Left lung (tissue), 10 donors: ENCODE results near the gene PLCL1. TPM values are rescaled to one million over a fixed set of nuclear protein-coding genes. Genes with fewer than 3 reads are reported as not detected.

ENCODE experiments used
- ATAC-seq: fragments of 200-7000 bp; cut with Tn5 transposase; one replicate; pipeline ENCODE4 v1.9.1; 2020; ENCODE audit warnings: moderate library complexity
- DNase-seq, 4 donors: peaks; one replicate each; pipeline ENCODE4 v3.0.0-alpha.2; 2013 to 2020
- H3K27ac ChIP-seq, 2 donors: fragments of 200-600 bp; sonication (generic) in 1 of 2; one replicate each; pipeline versions ENCODE4 v1.5.0 to v1.8.0; 2020 to 2021
- H3K27me3 ChIP-seq, 2 donors: fragments of 200-600 bp; sonication (generic) in 1 of 2; one replicate each; pipeline versions ENCODE4 v1.5.0 to v1.8.0; 2020 to 2021
- H3K36me3 ChIP-seq, 2 donors: fragments of 200-600 bp; sonication (generic) in 1 of 2; one replicate each; pipeline versions ENCODE4 v1.5.0 to v1.8.0; 2020 to 2021
- H3K4me1 ChIP-seq, 2 donors: fragments of 200-600 bp; one replicate each; pipeline ENCODE4 v1.8.0; 2021
- H3K4me3 ChIP-seq, 2 donors: fragments of 200-600 bp; sonication (generic) in 1 of 2; one replicate each; pipeline versions ENCODE4 v1.5.0 to v1.8.0; 2020 to 2021; ENCODE audit warnings: mild to moderate bottlenecking in 1 of 2
- H3K9me3 ChIP-seq, 2 donors: fragments of 200-600 bp; sonication (generic) in 1 of 2; one replicate each; pipeline versions ENCODE4 v1.5.0 to v1.8.0; 2020 to 2021
- intact Hi-C, 2 donors: fragments of 100-400 bp; cut with DNase I; formaldehyde crosslinking; loops; one replicate each; pipeline versions ENCODE4 v1.11.2 to v1.14.2; 2022
- polyA plus RNA-seq, 6 donors: library from polyadenylated mRNA; unstranded; fragments of 120-200 nt; gene quantifications; one replicate each; pipeline ENCODE4 v1.2.1, GENCODE V29; 2013; ENCODE audit not compliant: insufficient read length in 6 of 6
- total RNA-seq, 2 donors: library from RNA; stranded (reverse); fragmentation: NEBNext Ultra II Directional; extraction: Animal tissue kit (Norgen Biotek cat#: 25700); gene quantifications; one replicate each; pipeline ENCODE4 v1.2.1, GENCODE V29; 2021
- TF ChIP-seq, protein P1 (sequence below), 2 donors: fragments of 200-600 bp; sonication (generic) in 1 of 2; IDR thresholded peaks; one replicate each; pipeline versions ENCODE4 v1.5.0 to v1.8.0; 2021; ENCODE audit warnings: antibody characterized with exemption in 2 of 2
- donor health status: DM: no; HTN: yes; CAD: no.
- donor health status: DM: no; HTN: no; CAD: no.

Gene PLCL1
- total and polyA plus RNA-seq, 8 donors: 3.4 to 15.3 (median 10.3) TPM

DNA sequence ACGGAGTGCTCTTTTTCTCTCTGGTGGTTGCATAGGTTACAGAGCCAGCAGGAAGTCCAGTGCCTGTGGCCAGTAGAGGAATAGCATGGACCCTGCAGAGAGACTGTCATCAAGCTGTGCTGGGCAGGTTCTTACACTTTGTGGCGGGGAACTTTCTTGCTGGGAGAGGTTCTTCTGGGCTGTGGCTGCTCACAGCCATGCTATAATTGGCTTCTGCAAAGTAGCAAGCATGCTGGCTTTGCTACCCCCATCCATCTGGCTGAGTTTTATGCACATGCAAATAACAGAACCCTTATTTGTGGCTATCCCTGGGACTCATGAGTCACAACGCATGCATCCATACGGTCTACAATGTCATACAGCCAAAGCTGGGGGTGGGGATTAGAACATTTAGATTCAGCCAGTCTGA is 68.9 kb downstream of the PLCL1 start:
- intact Hi-C loops: no loop called here
- no peaks in the 10 kb centered on the region for H3K9me3 ChIP-seq
- TF ChIP-seq, protein P1, sequence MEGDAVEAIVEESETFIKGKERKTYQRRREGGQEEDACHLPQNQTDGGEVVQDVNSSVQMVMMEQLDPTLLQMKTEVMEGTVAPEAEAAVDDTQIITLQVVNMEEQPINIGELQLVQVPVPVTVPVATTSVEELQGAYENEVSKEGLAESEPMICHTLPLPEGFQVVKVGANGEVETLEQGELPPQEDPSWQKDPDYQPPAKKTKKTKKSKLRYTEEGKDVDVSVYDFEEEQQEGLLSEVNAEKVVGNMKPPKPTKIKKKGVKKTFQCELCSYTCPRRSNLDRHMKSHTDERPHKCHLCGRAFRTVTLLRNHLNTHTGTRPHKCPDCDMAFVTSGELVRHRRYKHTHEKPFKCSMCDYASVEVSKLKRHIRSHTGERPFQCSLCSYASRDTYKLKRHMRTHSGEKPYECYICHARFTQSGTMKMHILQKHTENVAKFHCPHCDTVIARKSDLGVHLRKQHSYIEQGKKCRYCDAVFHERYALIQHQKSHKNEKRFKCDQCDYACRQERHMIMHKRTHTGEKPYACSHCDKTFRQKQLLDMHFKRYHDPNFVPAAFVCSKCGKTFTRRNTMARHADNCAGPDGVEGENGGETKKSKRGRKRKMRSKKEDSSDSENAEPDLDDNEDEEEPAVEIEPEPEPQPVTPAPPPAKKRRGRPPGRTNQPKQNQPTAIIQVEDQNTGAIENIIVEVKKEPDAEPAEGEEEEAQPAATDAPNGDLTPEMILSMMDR (IDR thresholded peaks at IDR 0.05): no peak
- no peaks in the 10 kb centered on the region for H3K4me1 ChIP-seq
- no peaks in the 10 kb centered on the region for H3K36me3 ChIP-seq
- H3K27ac ChIP-seq: no peak overlapping the region
- DNase-seq (no peak), ATAC-seq (no peak)
- no peaks in the 10 kb centered on the region for H3K27me3 ChIP-seq
- H3K4me3 ChIP-seq: no peak overlapping the region

- TF ChIP-seq, protein P1 (IDR thresholded peaks at IDR 0.05): no peak
- Histone ChIP-seq H3K27ac (no peak overlapping the region), H3K4me3 (no peak overlapping the region), H3K9me3 (no peaks in the 10 kb centered on the region), H3K36me3 (no peaks in the 10 kb centered on the region), H3K4me1 (peaks cover 0 to 3% of the 10 kb centered on the region in 2 donors), H3K27me3 (no peaks in the 10 kb centered on the region)
- ATAC-seq (no peak), DNase-seq (no peak)
- intact Hi-C loops: no loop called here
Observed at GRCh38 chr2:197875763-197876162, 71.4 kb downstream of the PLCL1 start.

- H3K9me3 ChIP-seq: no peaks in the 10 kb centered on the region
- TF ChIP-seq, protein P1 (IDR thresholded peaks at IDR 0.05): no peak
- no peaks in the 10 kb centered on the region for H3K36me3 ChIP-seq
- no peak for DNase-seq
- no peak overlapping the region for H3K4me3 ChIP-seq
- intact Hi-C loops: no loop called here
- no peaks in the 10 kb centered on the region for H3K27me3 ChIP-seq
- peaks cover 0 to 3% of the 10 kb centered on the region in 2 donors for H3K4me1 ChIP-seq
- H3K27ac ChIP-seq: no peak overlapping the region
- no peak for ATAC-seq
Observed at GRCh38 chr2:197876524-197876923, 72.1 kb downstream of the PLCL1 start.

DNA sequence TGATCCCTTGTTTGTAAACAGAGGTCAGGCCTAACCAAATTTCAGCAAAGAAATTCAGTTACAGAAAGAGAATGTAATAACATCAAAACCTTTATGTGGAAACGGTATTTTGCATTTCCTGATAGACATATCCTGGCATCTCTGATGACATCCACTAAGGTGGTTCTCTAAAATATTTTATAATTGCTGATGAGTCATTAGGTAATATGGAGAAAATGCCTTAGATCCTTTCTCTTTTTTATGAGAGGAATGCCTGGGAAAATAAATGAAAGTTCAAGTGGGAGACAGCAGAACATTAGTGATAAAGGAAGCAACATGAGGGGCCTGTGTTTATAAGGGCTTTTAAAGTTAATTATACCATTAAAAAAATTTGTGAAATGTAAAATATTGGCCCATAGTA is 72.6 kb downstream of the PLCL1 start:
- DNase-seq (no peak), ATAC-seq (no peak)
- no peaks in the 10 kb centered on the region for H3K36me3 ChIP-seq
- TF ChIP-seq, protein P1 (IDR thresholded peaks at IDR 0.05): no peak
- intact Hi-C loops: no loop called here
- peaks cover 0 to 3% of the 10 kb centered on the region in 2 donors for H3K4me1 ChIP-seq
- H3K9me3 ChIP-seq: no peaks in the 10 kb centered on the region
- no peaks in the 10 kb centered on the region for H3K27me3 ChIP-seq
- no peak overlapping the region for H3K4me3 ChIP-seq
- H3K27ac ChIP-seq: no peak overlapping the region

GRCh38 chr2:197878792-197879191 is 74.4 kb downstream of the PLCL1 start:
- TF ChIP-seq, protein P1 (IDR thresholded peaks at IDR 0.05): no peak
- H3K27ac ChIP-seq: no peak overlapping the region
- no peaks in the 10 kb centered on the region for H3K27me3 ChIP-seq
- H3K4me1 ChIP-seq: peaks cover 0 to 3% of the 10 kb centered on the region in 2 donors
- intact Hi-C loops: no loop called here
- H3K36me3 ChIP-seq: no peaks in the 10 kb centered on the region
- DNase-seq (no peak), ATAC-seq (no peak)
- no peak overlapping the region for H3K4me3 ChIP-seq
- no peaks in the 10 kb centered on the region for H3K9me3 ChIP-seq
